GM19468 (cell line): ENCODE results near the gene HTR3B.
"Not testable (repeated sequence)": the region's sequence is repeated elsewhere in the genome, so short reads cannot be mapped to it uniquely, and the experiment has no call there.

Experiments
- ATAC-seq: cut with Tn5 transposase; IDR thresholded peaks from one replicate; pipeline ENCODE4 v1.9.1; 2021; ENCODE audit warnings: mild to moderate bottlenecking, moderate library complexity, moderate number of reproducible peaks; ENCODE audit not compliant: unreplicated experiment; ENCODE audit errors: extremely low read depth

Gene HTR3B

GRCh38 chr11:113904379-113905101 lies at the start of gene HTR3B:
Gene HTR3B, plus strand, starts transcription at chr11:113904796. Its CDS starts 138 bp downstream, at chr11:113904934.
- ATAC-seq = no peak

DNA sequence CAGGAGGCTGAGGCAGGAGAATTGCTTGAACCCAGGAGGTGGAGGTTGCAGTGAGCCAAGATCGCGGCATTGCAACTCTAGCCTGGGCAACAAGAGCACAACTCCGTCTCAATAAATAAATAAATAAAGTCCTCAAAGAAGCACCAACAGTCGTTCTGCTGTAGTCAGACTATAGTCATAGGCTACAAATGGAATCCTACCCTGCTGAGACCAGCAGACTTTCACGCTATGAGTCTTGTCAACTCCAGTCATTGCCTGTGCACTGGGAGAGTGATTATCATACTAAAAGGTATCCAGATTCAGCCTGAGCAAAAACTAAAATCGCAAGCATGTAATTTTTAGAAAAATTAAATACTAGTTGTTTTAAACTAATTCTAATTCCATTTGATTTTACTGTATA lies 48.8 kb upstream of the HTR3B start:
- no peak for ATAC-seq

DNA sequence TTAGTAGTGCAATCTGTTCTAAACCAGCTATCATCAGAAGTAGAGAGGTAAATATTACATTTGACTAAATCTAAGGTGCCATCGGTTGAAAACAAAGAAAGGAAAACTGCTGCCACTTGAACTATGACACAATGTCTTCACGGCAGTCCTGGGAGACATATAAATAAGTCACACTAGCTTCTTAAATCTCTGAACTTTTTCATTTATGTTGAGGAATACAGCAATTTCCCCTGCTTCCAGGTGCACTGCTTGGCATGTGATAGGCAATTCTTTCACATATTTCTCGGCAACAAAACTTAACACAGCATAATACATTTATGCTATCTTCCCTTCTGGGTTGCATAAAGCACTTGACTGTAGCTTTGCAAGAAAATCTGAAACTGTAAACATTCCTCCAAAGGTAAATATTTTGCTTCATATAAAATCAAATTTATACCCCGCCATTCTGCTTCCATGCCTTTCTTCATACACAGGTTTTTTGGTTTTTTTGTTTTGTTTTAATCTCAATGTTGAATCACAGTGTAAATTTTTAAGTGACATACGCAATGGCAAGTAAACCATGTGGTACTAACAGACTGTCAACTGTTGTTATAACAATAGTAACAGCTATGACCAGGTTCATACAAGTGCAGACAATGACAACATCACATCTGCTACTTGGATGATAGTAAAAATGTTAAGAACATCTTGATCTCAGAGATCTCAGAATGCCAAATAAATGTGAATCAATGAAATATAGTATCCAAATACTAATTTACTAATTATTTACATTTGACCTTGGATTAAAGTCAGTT lies 47.4 kb upstream of the HTR3B start:
- ATAC-seq = no peak

GRCh38 chr11:113859665-113860064 lies 44.9 kb upstream of the HTR3B start:
- ATAC-seq = no peak

GRCh38 chr11:113862435-113862834 lies 42.2 kb upstream of the HTR3B start:
- ATAC-seq = no peak

- no peak for ATAC-seq
These were observed 40.2 kb upstream of the HTR3B start for GRCh38 chr11:113864410-113864809.

GRCh38 chr11:113865873-113866272 lies 38.7 kb upstream of the HTR3B start:
- ATAC-seq = no peak

GRCh38 chr11:113867843-113868503 lies 36.6 kb upstream of the HTR3B start:
- no peak for ATAC-seq

- ATAC-seq = no peak
These were observed 33.3 kb upstream of the HTR3B start for GRCh38 chr11:113871336-113871735.

- no peak for ATAC-seq
These were observed 31.4 kb upstream of the HTR3B start for GRCh38 chr11:113873236-113873626.

DNA sequence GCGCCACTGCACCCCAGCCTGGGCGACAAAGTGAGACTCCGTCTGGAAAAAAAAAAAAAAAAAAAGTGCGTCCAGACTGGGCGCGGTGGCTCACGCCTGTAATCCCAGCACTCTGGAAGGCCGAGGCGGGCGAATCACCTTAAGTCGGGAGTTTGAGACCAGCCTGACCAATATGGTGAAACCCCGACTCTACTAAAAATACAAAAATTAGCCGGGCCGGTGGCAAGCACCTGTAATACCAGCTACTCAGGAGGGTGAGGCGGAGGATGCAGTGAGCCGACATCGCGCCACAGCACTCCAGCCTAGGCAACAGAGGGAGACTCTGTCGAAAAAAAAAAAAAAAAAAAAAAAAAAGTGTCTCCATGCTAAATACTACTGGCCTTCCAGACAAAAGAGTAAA lies 30.5 kb upstream of the HTR3B start:
- no peak for ATAC-seq

GRCh38 chr11:113874581-113875233 lies 29.9 kb upstream of the HTR3B start:
- no peak for ATAC-seq

DNA sequence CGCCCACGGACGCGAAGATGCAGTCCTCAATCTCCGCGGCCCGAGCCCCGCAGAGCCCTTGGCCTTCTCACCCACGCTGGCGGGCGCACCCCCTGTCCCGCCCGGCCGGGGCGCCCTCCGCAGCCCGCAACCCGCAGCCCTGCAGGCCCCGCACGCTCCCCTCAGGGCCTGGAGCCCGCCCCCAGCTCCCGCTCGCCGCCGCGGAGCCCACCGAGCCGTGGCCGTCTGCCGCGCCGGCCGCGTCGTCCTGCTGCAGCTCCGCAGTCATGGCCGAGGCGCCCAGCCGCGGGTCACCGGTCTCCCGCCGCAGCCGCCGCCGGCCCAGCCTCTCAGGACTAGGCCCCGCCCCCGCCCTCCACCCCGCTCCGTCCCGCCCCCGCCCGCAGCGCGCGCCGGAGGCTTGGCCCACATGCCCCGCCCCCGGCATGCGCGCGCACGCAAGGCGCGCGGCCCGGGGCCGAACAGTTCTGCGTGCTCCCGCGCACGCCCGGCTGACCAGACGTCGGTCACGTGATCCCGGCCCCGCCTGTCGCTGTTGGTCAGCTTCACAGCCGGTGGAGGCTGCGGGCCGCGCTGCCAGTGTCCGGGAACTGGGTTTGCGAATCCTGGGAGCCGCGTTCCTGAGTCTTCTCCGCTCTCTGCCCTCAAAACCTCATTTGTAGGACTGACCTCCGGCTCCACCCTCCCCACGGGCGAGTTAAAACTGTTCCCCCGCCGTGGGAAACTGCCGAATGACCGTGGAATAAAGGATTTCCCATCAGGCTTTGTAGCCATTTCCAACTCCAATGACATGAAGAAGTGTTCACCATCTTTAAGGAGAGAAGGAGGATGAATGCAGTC lies 29.1 kb upstream of the HTR3B start, which contains the start of gene USP28:
USP28 (minus strand) TSS at position 339 of the 840 bp plus-strand sequence; CDS start at position 268, 71 bp downstream.
- peak; percentile 81 for ATAC-seq

DNA sequence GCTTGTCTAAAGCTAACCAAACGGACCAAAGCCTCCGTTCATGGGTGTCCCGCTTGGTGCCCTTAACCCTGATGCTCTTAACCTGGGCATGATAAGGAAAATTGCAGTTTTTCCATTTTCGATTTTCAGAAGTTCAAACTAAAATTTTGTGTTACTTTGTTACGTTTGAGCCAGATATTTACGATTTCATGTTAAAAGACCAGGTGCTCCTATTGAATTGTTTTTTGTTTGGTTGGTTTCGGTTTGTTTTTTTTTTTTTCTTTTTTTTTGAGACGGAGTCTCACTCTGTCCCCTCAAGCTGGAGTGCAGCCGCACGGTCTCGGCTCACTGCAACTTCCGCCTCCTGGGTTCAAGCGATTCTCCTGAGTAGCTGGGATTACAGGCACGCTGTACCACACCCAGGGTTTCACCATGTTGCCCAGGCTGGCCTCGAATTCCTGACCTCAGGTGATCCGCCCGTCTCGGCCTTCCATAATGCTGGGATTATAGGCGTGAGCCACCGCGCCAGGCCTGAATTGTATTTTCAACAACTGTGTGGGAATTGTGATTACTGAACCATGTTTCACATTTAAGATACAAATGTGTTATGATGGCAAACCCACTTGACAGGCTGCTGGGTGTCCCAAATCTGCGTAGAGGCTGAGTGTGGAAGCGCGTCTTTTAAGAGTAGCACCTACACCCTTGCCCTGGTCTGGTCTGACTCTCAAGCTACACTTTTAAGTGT lies 28.4 kb upstream of the HTR3B start:
- ATAC-seq = no peak

GRCh38 chr11:113876798-113877669 lies 27.6 kb upstream of the HTR3B start:
- no peak for ATAC-seq

DNA sequence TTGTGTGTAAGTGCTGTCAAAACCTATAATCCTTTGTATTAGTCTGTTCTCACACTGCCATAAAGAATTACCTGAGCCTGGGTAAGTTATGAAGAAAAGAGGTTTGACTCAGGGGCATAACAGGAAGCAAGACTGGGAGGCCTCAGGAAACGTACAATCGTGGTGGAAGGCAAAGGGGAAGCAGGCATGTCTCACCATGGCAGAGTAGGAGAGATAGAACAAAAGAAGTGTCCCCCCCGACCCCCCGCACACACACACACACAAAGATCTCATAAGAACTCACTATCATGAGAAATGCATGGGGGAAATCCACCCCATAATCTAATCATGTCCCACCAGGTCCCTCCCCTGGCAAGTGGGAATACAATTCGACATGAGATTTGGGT lies 26.9 kb upstream of the HTR3B start:
- no peak for ATAC-seq

GRCh38 chr11:113879446-113879845 lies 25.1 kb upstream of the HTR3B start:
- ATAC-seq = not testable (repeated sequence)

- no peak for ATAC-seq
These were observed 23.6 kb upstream of the HTR3B start for GRCh38 chr11:113880971-113881370.
